CD4-positive, alpha-beta T cell treated with Interferon gamma for 1 hour (primary cell): ENCODE data around the gene GPX7.

ENCODE experiments used
- DNase-seq: peaks from one replicate; pipeline ENCODE4 v3.0.0-alpha.2; 2020

GPX7 gene

GRCh38 chr1:52631759-52632331 is 29.7 kb downstream of the GPX7 start:
- no peak for DNase-seq

DNA sequence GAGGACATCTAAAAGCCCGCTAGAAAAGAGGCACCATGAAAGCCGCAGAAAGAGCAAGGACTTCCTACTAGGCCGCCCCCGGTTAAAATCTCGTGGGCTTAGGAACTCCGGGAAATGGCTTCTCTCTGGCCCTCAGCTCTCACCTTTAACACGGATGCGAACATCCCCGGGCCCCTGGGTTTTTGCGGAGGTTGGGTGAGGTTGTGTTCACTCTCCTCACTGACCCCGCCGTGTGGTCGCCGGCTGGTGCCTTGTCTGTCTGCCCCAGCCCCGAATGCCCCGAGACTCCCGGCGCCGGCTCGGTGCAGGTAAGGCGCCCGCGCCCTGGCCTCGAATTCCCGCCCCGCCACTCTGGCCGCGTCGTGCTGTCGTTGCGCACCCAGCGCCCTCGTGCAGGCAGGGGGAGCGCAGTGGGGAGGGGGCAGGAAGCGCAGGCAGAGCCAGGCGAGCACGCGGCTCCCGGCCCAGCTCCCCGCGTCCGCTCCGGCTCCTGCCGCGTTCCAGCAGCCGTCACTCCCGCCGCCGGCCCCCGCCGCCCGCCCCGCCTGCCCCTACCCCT is 30.6 kb downstream of the GPX7 start, which contains the start of gene SHISAL2A:
Gene SHISAL2A (plus strand): TSS at position 437 of the 559 bp plus-strand sequence. CDS start 326 bp downstream, outside the sequence.
- DNase-seq, result peak; percentile 66

- peak; percentile 34 for DNase-seq
Measured at GRCh38 chr1:52633291-52633754, 31.2 kb downstream of the GPX7 start.

DNA sequence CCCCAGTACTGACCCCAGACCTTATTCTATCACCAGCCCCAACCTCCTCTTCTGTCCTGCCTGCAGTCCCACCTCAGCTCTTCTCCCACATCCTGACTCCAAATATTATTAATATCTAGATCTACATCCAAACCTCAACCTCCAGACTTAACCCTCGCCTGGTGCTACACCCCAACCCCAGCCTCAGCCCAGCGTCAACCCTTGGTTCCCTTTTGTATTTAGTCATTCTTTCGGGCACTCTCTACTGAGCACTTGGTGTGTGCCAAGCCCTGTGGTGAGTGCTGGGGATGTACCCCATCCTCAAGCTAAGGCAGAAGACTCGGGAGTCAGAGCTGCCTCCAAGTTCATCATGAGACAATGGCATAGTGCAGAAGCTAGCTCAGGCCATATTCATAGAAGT is 31.9 kb downstream of the GPX7 start:
- DNase-seq, result no peak

- no peak for DNase-seq
Measured at GRCh38 chr1:52635321-52636089, 33.3 kb downstream of the GPX7 start.

GRCh38 chr1:52636721-52637695 is 34.8 kb downstream of the GPX7 start:
- peak; percentile 88 for DNase-seq

- DNase-seq, result no peak
Measured at GRCh38 chr1:52637946-52638345, 35.8 kb downstream of the GPX7 start.

GRCh38 chr1:52640697-52641096 is 38.5 kb downstream of the GPX7 start:
- no peak for DNase-seq

DNA sequence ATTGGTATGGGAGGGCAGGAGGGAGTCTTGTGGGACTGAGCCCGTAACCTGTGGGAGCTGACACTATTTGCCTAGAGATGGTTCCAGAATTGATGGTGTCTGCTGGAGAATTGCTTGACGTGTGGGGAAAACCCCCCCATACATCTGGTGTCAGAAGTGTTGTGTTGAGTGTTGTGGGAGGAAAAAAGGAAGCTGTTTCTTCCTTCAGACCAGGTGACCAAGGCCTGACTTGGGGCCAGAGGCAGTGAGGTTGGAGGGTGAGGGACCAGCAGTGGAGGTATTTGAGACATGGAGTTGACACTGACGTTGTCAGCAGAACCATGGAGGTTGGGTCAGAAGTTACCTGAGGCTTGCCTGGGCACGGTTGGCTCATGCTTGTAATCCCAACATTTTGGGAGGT is 39.1 kb downstream of the GPX7 start:
- peak; percentile 59 for DNase-seq

DNA sequence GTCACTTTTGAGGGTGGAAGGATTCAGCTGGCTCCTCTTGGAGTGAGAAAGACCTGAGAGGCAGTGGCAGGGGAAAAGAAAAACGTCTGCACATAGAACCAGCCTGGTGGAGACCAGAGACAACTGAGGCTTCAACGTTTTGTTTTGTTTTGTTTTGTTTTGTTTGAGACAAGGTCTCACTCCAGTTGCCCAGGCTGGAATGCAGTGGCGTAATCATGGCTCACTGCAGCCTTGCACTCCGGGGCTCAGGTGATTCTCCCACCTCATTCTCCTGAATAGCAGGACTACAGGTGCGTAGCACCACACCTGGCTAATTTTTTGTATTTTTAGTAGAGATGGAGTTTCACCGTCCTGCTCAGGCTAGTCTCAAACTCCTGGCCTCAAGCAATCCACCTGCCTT is 43.1 kb downstream of the GPX7 start:
- no peak for DNase-seq

DNA sequence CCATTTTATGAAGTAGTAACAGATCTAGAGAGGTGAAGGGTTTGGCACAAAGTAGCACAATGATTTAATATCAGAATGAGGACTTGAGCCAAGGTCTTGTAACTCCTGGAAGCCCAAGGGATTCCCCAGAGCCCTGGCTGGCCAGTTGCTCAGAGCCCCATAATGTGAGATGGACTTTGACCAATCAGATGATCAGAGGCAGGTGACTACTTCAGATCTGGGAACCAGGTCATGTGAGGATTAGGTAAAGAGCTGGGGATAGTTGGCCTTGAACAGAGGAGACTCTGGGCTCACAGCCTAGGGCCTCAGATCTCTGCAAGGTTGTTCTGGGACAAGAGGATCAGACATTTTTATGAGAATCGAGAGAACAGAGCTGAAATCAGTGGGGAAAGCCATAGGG is 49.7 kb downstream of the GPX7 start:
- DNase-seq, result no peak

GRCh38 chr1:52653207-52653849 is 51.2 kb downstream of the GPX7 start:
- DNase-seq, result no peak

DNA sequence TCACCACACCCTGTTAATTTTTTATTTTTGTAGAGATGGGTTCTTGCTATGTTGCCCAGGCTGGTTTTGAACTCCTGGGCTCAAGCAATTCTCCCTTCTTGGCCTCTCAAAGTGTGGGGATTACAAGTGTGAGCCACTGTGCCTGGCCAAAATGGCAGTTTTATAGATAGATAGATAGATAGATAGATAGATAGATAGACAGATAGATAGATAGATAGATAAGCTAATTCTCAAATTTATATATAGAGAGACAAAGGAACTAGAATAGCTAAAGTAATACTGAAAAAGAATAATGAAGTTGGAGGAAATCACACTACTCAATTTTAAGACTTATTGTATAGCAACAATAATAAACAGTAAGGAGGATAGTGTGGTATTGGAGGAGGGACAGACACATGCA is 51.9 kb downstream of the GPX7 start:
- DNase-seq, result no peak

DNA sequence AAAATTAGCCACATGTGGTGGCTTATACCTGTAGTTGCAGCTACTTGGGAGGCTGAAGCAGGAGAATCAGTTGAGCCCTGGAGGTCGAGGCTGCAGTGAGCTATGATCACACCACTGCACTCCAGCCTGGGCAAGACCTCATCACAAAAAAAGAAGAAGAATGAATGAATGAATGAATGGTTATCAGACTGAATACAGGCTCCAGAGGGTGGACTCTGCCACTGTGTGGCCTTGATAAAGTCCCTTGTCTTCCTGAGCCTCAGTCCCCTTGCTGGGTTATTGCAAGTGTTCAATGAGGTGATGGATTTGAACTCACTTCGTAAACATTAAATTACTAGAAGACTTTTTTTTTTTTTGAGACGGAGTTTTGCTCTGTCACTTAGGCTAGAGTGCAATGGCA is 55.5 kb downstream of the GPX7 start:
- no peak for DNase-seq
